Suprapubic skin (tissue), 4 donors: ENCODE measurements around the gene FAM111A. TPM values are rescaled to one million over a fixed set of nuclear protein-coding genes. Genes with fewer than 3 reads are reported as not detected.

ENCODE experiments used
- DNase-seq, 2 donors: peaks; one replicate each; pipeline ENCODE4 v3.0.0-alpha.2; 2019; ENCODE audit warnings: low spot score in 2 of 2
- H3K27ac ChIP-seq: fragments of 200-600 bp; sonication (generic); one replicate; pipeline ENCODE4 v1.5.1; 2019
- H3K27me3 ChIP-seq: fragments of 200-600 bp; sonication (generic); one replicate; pipeline ENCODE4 v1.5.1; 2019
- H3K36me3 ChIP-seq: fragments of 200-600 bp; sonication (generic); one replicate; pipeline ENCODE4 v1.5.1; 2019
- H3K4me1 ChIP-seq: fragments of 200-600 bp; sonication (generic); one replicate; pipeline ENCODE4 v1.5.1; 2019
- H3K4me3 ChIP-seq: fragments of 200-600 bp; sonication (generic); one replicate; pipeline ENCODE4 v1.5.1; 2019; ENCODE audit warnings: mild to moderate bottlenecking
- H3K9me3 ChIP-seq: fragments of 200-600 bp; sonication (generic); one replicate; pipeline ENCODE4 v1.5.1; 2019
- CTCF ChIP-seq, 2 donors: fragments of 200-600 bp in 1 of 2; fragments of 450-650 bp in 1 of 2; sonication (generic) in 1 of 2; IDR thresholded peaks; one replicate each; pipeline ENCODE4 v1.5.1; 2016 to 2019; ENCODE audit warnings: antibody characterized with exemption in 2 of 2, mild to moderate bottlenecking in 1 of 2, moderate library complexity in 1 of 2
- EP300 ChIP-seq: sonication (generic); formaldehyde crosslinking; IDR thresholded peaks from one replicate; pipeline ENCODE4 v1.6.1; 2017; ENCODE audit warnings: antibody characterized with exemption
- POLR2A ChIP-seq, 2 donors: fragments of 450-650 bp; IDR thresholded peaks; one replicate each; pipeline ENCODE4 v1.6.1; 2017; ENCODE audit warnings: antibody characterized with exemption in 2 of 2, mild to moderate bottlenecking in 2 of 2, moderate library complexity in 2 of 2
- POLR2AphosphoS5 ChIP-seq, 3 donors: sonication (generic); formaldehyde crosslinking; IDR thresholded peaks; one replicate each; pipeline ENCODE4 v1.6.1; 2017; ENCODE audit warnings: antibody characterized with exemption in 3 of 3
- WGBS: methylation state at CpG from one replicate; pipeline ENCODE4 v1.1.5; 2018; 5-methylcytosine and 5-hydroxymethylcytosine counted together
- total RNA-seq, 4 donors: library from RNA; depleted of rRNA; stranded (reverse); fragments of >200 nt; gene quantifications; one replicate each; pipeline ENCODE4 v1.1.0, GENCODE V29; 2016

FAM111A gene
- total RNA-seq, 4 donors from 2014 or later = 12.5 to 55.7 (median 21.6) TPM

DNA sequence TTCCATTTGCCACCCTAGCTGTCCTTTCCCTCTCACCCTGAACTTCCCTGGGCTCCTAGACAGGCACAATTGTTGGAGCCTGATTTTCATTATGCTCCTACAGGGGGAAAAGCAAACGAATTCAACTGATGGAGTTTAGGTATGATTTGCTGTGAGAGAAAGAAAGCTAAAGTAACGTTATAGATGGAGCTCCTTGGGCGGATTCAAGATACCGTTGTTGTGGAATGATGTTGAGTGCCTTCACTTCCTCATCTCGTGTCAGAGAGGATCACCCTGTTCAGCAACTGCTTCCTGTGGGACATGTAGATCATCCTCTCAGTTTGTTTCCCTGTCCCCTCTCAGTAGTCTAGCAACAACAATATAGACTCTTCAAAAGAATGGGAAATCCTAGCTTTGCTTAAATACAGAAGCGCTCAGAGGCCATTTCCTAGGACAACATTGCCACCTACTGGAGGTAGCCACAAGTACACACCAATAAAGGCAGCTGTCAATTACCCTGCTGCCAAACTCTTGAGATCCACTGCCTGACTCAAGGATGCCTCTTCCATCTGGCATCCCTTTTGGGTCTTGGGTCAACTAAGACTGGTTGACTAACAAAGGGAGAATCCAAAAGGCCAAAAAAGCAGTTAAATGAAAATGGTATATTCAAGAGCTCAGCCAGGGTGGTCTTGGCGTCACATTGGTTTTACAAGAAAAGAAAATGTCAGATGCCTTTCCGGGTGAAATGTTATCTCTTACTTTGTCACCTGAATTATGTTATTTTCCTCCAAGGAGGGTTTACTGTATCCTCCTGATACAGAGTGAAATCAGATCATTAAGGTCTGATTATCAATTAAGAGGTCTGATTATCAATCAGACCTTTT lies 15.8 kb downstream of the FAM111A start:
- no peaks in the 10 kb centered on the region for H3K27me3 ChIP-seq
- peak in 1 of 2 donors; percentile 66 for DNase-seq
- no peak overlapping the region for H3K27ac ChIP-seq
- 39% methylated on average over 8 of the region's 8 CpGs for WGBS
- H3K4me1 ChIP-seq = no peaks in the 10 kb centered on the region
- H3K4me3 ChIP-seq = no peak overlapping the region
- TF ChIP-seq POLR2A (IDR thresholded peaks at IDR 0.05) (no peak), EP300 (no peak), CTCF (IDR thresholded peaks at IDR 0.05) (peak; percentile 61 to 73)
- H3K9me3 ChIP-seq = no peaks in the 10 kb centered on the region
- no peaks in the 10 kb centered on the region for H3K36me3 ChIP-seq

GRCh38 chr11:59164028-59164427 lies 21.4 kb downstream of the FAM111A start:
- Histone ChIP-seq H3K27ac (no peak overlapping the region), H3K4me1 (no peaks in the 10 kb centered on the region), H3K27me3 (no peaks in the 10 kb centered on the region), H3K4me3 (no peak overlapping the region), H3K36me3 (no peaks in the 10 kb centered on the region), H3K9me3 (no peaks in the 10 kb centered on the region)
- TF ChIP-seq POLR2AphosphoS5 (IDR thresholded peaks at IDR 0.05) (no peak), EP300 (no peak), CTCF (IDR thresholded peaks at IDR 0.05) (no peak), POLR2A (IDR thresholded peaks at IDR 0.05) (no peak)
- 80% methylated on average over 3 of the region's 3 CpGs for WGBS
- DNase-seq = no peak

DNA sequence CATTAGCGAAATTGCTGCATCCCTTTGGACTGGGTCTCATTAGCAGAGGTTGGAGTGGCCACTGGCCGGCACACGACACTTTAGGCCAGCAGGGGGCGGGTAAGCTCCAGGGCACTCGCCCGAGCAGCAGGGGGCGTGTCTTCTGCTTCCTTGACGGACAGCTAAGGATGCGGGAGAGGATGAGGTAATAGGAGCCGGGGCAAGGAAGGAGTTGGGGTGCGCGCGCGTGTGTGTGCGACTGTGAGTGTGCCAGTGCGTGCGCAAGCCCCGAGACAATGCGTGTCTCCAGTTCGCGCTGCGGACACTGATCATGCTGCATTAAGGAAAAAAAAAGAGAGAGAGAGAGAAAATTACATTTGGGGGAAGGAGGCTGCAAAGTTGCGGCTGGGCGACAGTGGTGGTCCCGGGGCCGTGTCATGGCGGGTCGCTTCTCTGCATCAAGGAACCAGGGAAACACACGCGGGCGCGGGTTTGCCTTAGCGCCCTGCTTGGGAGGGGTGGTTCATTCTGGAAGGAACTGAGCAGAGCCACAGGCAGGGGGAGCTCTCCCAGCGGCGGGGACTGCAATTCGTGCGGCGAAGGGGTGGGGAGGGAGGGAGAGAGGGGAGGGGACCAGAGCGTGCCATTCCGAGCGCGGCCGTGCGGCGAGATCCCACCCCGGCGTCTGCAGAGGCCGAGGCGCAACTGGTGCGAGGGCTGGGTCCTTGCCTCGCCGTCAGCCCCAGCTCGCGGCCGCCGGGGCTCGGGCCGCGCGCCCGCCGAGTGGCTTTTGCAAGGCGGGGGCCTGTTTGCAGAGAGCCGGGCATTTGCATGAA lies 29.1 kb downstream of the FAM111A start, which contains the start of gene DTX4:
TSS of gene DTX4 (plus strand) at position 625 of the 815 bp plus-strand sequence. CDS start 464 bp downstream, outside the sequence.
- H3K27ac ChIP-seq = peak within 1 kb of the TSS; percentile 53
- H3K4me3 ChIP-seq = peak within 1 kb of the TSS; percentile 70
- H3K36me3 ChIP-seq = no peaks in the 10 kb centered on the region
- no peaks in the 10 kb centered on the region for H3K27me3 ChIP-seq
- WGBS = under 1% methylated on average over 32 of the region's 64 CpGs
- peaks cover 23% of the 10 kb centered on the region for H3K4me1 ChIP-seq
- TF ChIP-seq CTCF (IDR thresholded peaks at IDR 0.05) (peak; percentile 81 to 96), POLR2AphosphoS5 (IDR thresholded peaks at IDR 0.05) (no peak), EP300 (no peak), POLR2A (IDR thresholded peaks at IDR 0.05) (no peak)
- no peaks in the 10 kb centered on the region for H3K9me3 ChIP-seq
- peak; percentile 95 for DNase-seq

DNA sequence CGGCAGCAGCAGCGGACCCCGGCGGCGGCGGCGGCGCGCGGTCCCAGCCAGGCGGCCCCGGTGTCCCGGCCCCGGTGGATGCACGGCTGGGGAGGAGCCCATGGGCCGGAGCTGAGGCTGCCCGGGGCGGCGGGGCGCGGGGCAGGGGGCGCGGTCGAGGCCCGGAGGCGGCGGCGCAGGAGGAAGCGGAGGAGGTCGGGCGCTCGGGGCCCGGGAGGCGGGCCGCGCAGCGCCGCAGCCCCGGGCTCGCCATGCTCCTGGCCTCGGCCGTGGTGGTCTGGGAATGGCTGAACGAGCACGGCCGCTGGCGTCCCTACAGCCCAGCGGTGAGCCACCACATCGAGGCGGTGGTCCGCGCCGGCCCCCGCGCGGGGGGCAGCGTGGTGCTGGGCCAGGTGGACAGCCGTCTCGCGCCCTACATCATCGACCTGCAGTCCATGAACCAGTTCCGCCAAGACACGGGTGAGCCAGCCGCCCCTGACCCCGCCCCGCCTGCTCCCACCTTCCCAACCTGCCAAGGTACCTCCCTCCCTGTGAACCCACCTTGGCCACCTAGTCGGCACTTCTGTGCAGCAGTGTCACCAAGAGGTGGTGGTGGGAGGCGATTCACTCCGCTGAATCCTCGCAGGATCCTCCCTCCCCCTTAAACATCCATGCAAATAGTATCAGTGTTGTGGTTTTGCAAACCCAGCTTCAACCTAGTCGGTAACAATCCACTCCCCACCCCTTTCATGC lies 29.9 kb downstream of the FAM111A start:
- Histone ChIP-seq H3K4me1 (peaks cover 23% of the 10 kb centered on the region), H3K9me3 (no peaks in the 10 kb centered on the region), H3K36me3 (no peaks in the 10 kb centered on the region), H3K27me3 (no peaks in the 10 kb centered on the region), H3K27ac (peak overlapping the region; percentile 53), H3K4me3 (peak overlapping the region; percentile 70)
- DNase-seq = no peak
- TF ChIP-seq CTCF (IDR thresholded peaks at IDR 0.05) = no peak
- TF ChIP-seq POLR2A (IDR thresholded peaks at IDR 0.05) = no peak
- no peak for TF ChIP-seq EP300
- no peak for TF ChIP-seq POLR2AphosphoS5 (IDR thresholded peaks at IDR 0.05)
- 0% methylated on average over 23 of the region's 70 CpGs for WGBS
